Keratinocyte (primary cell): Measurements from ENCODE around the gene TPO. TPM values are rescaled to one million over a fixed set of nuclear protein-coding genes. Genes with fewer than 3 reads are reported as not detected.

Source experiments
- DNase-seq: peaks from one replicate; pipeline ENCODE4 v3.0.0-alpha.2; 2011; ENCODE audit warnings: low read depth, missing footprints, low spot score
- FAIRE-seq: peaks from 2 replicates; lab custom pipeline; 2011; peaks lifted over from hg19 to GRCh38; lab: Jason Lieb, UNC
- H2AFZ ChIP-seq: 2 replicates; pipeline ENCODE4 v1.6.0; 2012; ENCODE audit warnings: low read length, control low read depth, inconsistent platforms; ENCODE audit not compliant: control insufficient read depth
- H3K27ac ChIP-seq: 2 replicates; pipeline ENCODE4 v1.5.1; 2011; ENCODE audit warnings: low read length; ENCODE audit not compliant: control insufficient read depth, insufficient read depth
- H3K27me3 ChIP-seq: 3 replicates; pipeline ENCODE4 v1.6.0; 2011; ENCODE audit warnings: low read length; ENCODE audit not compliant: control insufficient read depth, insufficient read depth; ENCODE audit errors: extremely low read depth
- H3K36me3 ChIP-seq, 2 experiments: 2 replicates in 1 of 2; 3 replicates in 1 of 2; pipeline ENCODE4 v1.5.1; 2011; ENCODE audit warnings: low read length in 2 of 2, mild to moderate bottlenecking in 1 of 2; ENCODE audit not compliant: control insufficient read depth in 2 of 2, insufficient read depth in 2 of 2; ENCODE audit errors: extremely low read depth in 1 of 2
- H3K4me1 ChIP-seq: 3 replicates; pipeline ENCODE4 v1.5.1; 2011; ENCODE audit warnings: low read length; ENCODE audit not compliant: control insufficient read depth, insufficient read depth; ENCODE audit errors: extremely low read depth
- H3K4me2 ChIP-seq: 3 replicates; pipeline ENCODE4 v1.6.0; 2011; ENCODE audit warnings: low read depth, low read length; ENCODE audit not compliant: control insufficient read depth, insufficient read depth; ENCODE audit errors: extremely low read depth
- H3K4me3 ChIP-seq, 3 experiments: fragments of 200-600 bp in 1 of 3; sonication (generic) in 1 of 3; 2 replicates in 2 of 3; 3 replicates in 1 of 3; pipeline ENCODE4 v1.5.1; 2011 to 2016; ENCODE audit warnings: low read length in 3 of 3, mild to moderate bottlenecking in 3 of 3, control low read depth in 2 of 3, inconsistent platforms in 1 of 3, low read depth in 1 of 3, mixed read lengths in 1 of 3, mixed run types in 1 of 3, moderate library complexity in 1 of 3; ENCODE audit not compliant: control insufficient read depth in 2 of 3, insufficient read depth in 2 of 3; ENCODE audit errors: extremely low read depth in 1 of 3
- H3K79me2 ChIP-seq: 2 replicates; pipeline ENCODE4 v1.6.0; 2012; ENCODE audit warnings: low read length; ENCODE audit not compliant: control insufficient read depth, insufficient read depth
- H3K9ac ChIP-seq: 3 replicates; pipeline ENCODE4 v1.6.0; 2011; ENCODE audit warnings: low read length; ENCODE audit not compliant: control insufficient read depth, insufficient read depth; ENCODE audit errors: extremely low read depth
- H3K9me1 ChIP-seq: 3 replicates; pipeline ENCODE4 v1.6.0; 2011; ENCODE audit warnings: low read length; ENCODE audit not compliant: control insufficient read depth, insufficient read depth; ENCODE audit errors: extremely low read depth
- H3K9me3 ChIP-seq: 2 replicates; pipeline ENCODE4 v1.5.1; 2012; ENCODE audit warnings: low read depth, low read length; ENCODE audit not compliant: control insufficient read depth
- H4K20me1 ChIP-seq: 3 replicates; pipeline ENCODE4 v1.6.0; 2011; ENCODE audit warnings: low read length; ENCODE audit not compliant: control insufficient read depth, insufficient read depth; ENCODE audit errors: extremely low read depth
- CTCF ChIP-seq, 3 experiments: IDR thresholded peaks in 1 of 3; conservative IDR thresholded peaks in 1 of 3; optimal IDR thresholded peaks in 1 of 3; 2 replicates in 2 of 3; 3 replicates in 1 of 3; pipeline versions ENCODE3 to v1.5.1; 2011; ENCODE audit warnings: low read length in 3 of 3, mild to moderate bottlenecking in 3 of 3, moderate library complexity in 2 of 3, control low read depth in 1 of 3, inconsistent platforms in 1 of 3; ENCODE audit not compliant: insufficient read depth in 2 of 3; ENCODE audit errors: extremely low read depth in 1 of 3
- EZH2 ChIP-seq: IDR thresholded peaks from one replicate; pipeline ENCODE4 v1.6.1; 2012; ENCODE audit warnings: inconsistent platforms, mild to moderate bottlenecking, low read length, moderate library complexity
- dilution Hi-C: fragments of 300-500 bp; cut with MboI; formaldehyde crosslinking; loops from one replicate; pipeline ENCODE4 v1.7.0; 2020; ENCODE audit warnings: low sequenced_read_pairs; ENCODE audit not compliant: extremely low pct_ligation_motif_present
- polyA plus RNA-seq, 5 experiments: library from polyadenylated mRNA; depleted of rRNA in 3 of 5; stranded (reverse) in 3 of 5; stranded (forward) in 1 of 5; unstranded in 1 of 5; fragments of >200 nt; gene quantifications; 1 replicate in 1 of 5; 2 replicates in 3 of 5; 3 replicates in 1 of 5; pipeline versions ENCODE4 v1.2.1 to v1.2.3, GENCODE V29; 2011 to 2012; ENCODE audit warnings: missing spikeins in 2 of 5, low read depth in 1 of 5, low replicate concordance in 1 of 5

The TPO gene
- polyA plus RNA-seq, 1 donor (not counting 4 experiments of a cell fraction or from before 2014, with no cell fraction given), result 0.07 TPM

DNA sequence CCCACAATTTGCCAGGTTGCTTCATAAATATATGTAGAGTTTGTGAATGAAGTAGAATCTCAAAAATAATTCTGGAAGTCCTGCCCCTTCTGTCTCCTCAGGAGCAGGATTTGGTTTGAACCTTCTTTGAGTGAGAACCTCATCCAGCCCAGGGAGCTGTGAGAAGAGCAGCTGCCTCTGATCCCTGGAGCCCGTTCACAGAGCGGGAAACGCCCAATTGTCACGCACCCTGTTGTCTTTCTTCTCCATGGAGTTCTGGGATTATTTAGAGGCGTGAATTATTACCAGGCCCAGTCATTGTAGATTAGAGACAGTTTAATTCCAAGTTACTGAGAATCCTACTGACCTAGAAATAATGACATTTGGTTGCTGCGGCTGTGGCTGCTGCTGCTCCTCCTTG lies 66.1 kb downstream of the TPO start:
- Histone ChIP-seq H3K27ac (no peak overlapping the region), H3K27me3 (no peaks in the 10 kb centered on the region), H3K9me1 (no peaks in the 10 kb centered on the region), H3K4me1 (no peaks in the 10 kb centered on the region), H3K9ac (no peak overlapping the region), H3K4me2 (no peak overlapping the region), H4K20me1 (no peaks in the 10 kb centered on the region), H3K4me3 (no peak overlapping the region), H2AFZ (no peak overlapping the region), H3K79me2 (no peaks in the 10 kb centered on the region), H3K36me3 (no peaks in the 10 kb centered on the region), H3K9me3 (no peaks in the 10 kb centered on the region)
- TF ChIP-seq CTCF (optimal IDR thresholded peaks at IDR 0.05 in 1 of 3, IDR thresholded peaks at IDR 0.05 in 1 of 3, conservative IDR thresholded peaks at IDR 0.05 in 1 of 3; ENCODE audit: extremely low read depth in 1 of 3, insufficient read depth in 2 of 3, low read length in 3 of 3), result no peak
- no peak for TF ChIP-seq EZH2
- no peak for FAIRE-seq
- dilution Hi-C loops, result no loop called here
- no peak for DNase-seq

GRCh38 chr2:1480671-1481076 lies 67.4 kb downstream of the TPO start:
- Histone ChIP-seq H3K4me1 (no peaks in the 10 kb centered on the region), H3K4me3 (no peak overlapping the region), H3K9ac (no peak overlapping the region), H3K9me3 (no peaks in the 10 kb centered on the region), H4K20me1 (no peaks in the 10 kb centered on the region), H3K79me2 (no peaks in the 10 kb centered on the region), H3K36me3 (no peaks in the 10 kb centered on the region), H3K27me3 (no peaks in the 10 kb centered on the region), H2AFZ (no peak overlapping the region), H3K4me2 (no peak overlapping the region), H3K9me1 (no peaks in the 10 kb centered on the region), H3K27ac (no peak overlapping the region)
- DNase-seq (no peak), FAIRE-seq (no peak)
- TF ChIP-seq EZH2, result no peak
- TF ChIP-seq CTCF (optimal IDR thresholded peaks at IDR 0.05 in 1 of 3, IDR thresholded peaks at IDR 0.05 in 1 of 3, conservative IDR thresholded peaks at IDR 0.05 in 1 of 3; ENCODE audit: extremely low read depth in 1 of 3, insufficient read depth in 2 of 3, low read length in 3 of 3), result no peak
- dilution Hi-C loops, result no loop called here
